Measurements from ENCODE around the gene WDR35. TPM values are rescaled to one million over a fixed set of nuclear protein-coding genes. Genes with fewer than 3 reads are reported as not detected.

WDR35 gene
- total RNA-seq, 2 donors from 2014 or later, result 3.7 to 6.3 TPM

Other genes starting within 250 kb of the WDR35 start
- gene TTC32, start 88.1 kb downstream of the WDR35 start, total RNA-seq, result 1 to 10 TPM; 3.6 to 6.5 TPM
- gene MATN3, start 22.6 kb upstream of the WDR35 start, total RNA-seq, result under 1 TPM; 0.29 to 0.52 TPM
- 100 to 1,000 TPM; 185 to 202 TPM for gene LAPTM4A, start 61.5 kb upstream of the WDR35 start, total RNA-seq
- gene SDC1, start 235.0 kb upstream of the WDR35 start, total RNA-seq, result under 1 TPM; 0.21 to 0.50 TPM